MM.1S (cell line): ENCODE measurements around the gene TES.

Experiments used
- EZH2 ChIP-seq: fragments of 300-600 bp; sonication (generic); optimal IDR thresholded peaks from 2 replicates; pipeline ENCODE3; 2017; ENCODE audit warnings: low read depth, mild to moderate bottlenecking, antibody characterized with exemption, low read length, mixed read lengths
- EZH2phosphoT487 ChIP-seq: fragments of 300-600 bp; sonication (generic); IDR thresholded peaks from 2 replicates; pipeline ENCODE4 v1.6.1; 2018; ENCODE audit warnings: antibody characterized with exemption, low read length
- TF ChIP-seq, protein P1 (sequence below): fragments of 300-600 bp; sonication (generic); IDR thresholded peaks from 2 replicates; pipeline ENCODE4 v1.5.1; 2016; ENCODE audit warnings: antibody characterized with exemption, low read length, mixed read lengths

DNA sequence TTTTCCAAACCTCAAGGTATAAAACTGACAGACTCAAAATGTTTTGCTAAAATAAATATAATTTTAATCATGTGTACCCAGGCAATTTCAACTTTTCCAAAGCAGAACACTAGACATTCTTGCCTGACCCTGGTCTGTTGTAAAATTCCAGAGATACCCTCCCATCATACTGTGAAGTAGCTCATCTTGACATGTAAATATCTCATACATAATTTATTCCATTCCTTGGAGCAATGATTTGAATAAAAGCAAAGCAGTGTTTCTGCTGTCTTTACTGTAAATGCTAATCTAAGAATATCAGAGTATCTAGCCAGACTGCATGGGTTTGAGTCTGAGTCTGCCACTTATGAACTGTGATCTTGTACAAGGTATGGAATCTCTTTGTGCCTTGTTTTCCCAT, 68.9 kb downstream of the TES start:
- TF ChIP-seq, protein P1, sequence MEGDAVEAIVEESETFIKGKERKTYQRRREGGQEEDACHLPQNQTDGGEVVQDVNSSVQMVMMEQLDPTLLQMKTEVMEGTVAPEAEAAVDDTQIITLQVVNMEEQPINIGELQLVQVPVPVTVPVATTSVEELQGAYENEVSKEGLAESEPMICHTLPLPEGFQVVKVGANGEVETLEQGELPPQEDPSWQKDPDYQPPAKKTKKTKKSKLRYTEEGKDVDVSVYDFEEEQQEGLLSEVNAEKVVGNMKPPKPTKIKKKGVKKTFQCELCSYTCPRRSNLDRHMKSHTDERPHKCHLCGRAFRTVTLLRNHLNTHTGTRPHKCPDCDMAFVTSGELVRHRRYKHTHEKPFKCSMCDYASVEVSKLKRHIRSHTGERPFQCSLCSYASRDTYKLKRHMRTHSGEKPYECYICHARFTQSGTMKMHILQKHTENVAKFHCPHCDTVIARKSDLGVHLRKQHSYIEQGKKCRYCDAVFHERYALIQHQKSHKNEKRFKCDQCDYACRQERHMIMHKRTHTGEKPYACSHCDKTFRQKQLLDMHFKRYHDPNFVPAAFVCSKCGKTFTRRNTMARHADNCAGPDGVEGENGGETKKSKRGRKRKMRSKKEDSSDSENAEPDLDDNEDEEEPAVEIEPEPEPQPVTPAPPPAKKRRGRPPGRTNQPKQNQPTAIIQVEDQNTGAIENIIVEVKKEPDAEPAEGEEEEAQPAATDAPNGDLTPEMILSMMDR: no peak
- TF ChIP-seq EZH2: no peak
- TF ChIP-seq EZH2phosphoT487: no peak
